ENCODE measurements around the gene USP3.

DNA sequence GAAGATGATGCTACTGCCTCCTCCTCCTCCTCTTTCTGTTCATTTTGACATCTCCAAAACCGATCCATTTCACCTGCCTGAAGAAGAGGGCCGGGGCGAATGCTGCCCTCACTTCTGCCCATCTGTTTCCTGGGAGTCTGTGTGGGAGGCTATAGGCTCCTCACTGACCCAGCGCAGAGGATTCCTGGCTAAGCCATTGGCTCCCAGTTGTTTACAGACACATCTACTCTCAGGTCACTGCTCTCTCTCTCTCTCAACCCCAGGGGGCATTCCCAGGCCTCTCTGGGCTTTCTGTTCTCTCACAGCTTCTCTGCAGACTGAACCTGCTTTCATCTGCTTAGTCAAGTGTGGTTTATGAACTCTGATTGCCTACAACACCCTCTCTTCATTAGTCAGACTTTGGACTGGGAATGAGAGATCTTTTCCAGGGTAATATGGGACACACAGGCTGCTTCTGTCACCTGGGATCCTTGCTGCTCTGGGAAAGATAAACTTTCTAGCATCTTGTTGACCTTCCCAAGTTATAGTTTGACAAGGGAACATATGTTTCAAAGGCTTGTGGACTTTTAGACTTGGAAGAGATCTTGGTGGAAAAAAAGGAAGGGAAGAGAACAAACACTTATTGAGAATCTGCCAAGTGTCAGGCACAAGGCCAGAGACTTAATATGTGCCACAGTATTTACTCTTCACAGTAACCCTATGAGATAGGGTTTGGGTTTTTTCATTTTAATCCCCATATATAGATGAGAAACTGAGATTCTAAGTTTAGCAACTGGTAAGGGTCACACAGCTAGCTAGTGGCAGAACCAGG, 30.2 kb upstream of the USP3 start:
- TF ChIP-seq, protein P1, sequence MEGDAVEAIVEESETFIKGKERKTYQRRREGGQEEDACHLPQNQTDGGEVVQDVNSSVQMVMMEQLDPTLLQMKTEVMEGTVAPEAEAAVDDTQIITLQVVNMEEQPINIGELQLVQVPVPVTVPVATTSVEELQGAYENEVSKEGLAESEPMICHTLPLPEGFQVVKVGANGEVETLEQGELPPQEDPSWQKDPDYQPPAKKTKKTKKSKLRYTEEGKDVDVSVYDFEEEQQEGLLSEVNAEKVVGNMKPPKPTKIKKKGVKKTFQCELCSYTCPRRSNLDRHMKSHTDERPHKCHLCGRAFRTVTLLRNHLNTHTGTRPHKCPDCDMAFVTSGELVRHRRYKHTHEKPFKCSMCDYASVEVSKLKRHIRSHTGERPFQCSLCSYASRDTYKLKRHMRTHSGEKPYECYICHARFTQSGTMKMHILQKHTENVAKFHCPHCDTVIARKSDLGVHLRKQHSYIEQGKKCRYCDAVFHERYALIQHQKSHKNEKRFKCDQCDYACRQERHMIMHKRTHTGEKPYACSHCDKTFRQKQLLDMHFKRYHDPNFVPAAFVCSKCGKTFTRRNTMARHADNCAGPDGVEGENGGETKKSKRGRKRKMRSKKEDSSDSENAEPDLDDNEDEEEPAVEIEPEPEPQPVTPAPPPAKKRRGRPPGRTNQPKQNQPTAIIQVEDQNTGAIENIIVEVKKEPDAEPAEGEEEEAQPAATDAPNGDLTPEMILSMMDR (IDR thresholded peaks at IDR 0.05) = no peak
- TF ChIP-seq POLR2AphosphoS5 (IDR thresholded peaks at IDR 0.05) (peak in 2 of 4 donors; percentile 8 to 12), EP300 (IDR thresholded peaks at IDR 0.05) (no peak)
